HEK293 (cell line): ENCODE measurements around the gene GPR45.

Experiments
- CTCF ChIA-PET: fragments of 350-600 bp; formaldehyde crosslinking; extraction: SDS; loops from one replicate; lab custom pipeline; 2021; ENCODE audit warnings: antibody characterized with exemption; lab: Yijun Ruan, JAX
- POLR2A ChIA-PET: fragments of 300-600 bp; formaldehyde crosslinking; extraction: SDS; loops from one replicate; lab custom pipeline; 2020; ENCODE audit warnings: antibody characterized with exemption, inconsistent platforms; lab: Yijun Ruan, JAX
- H3K27ac ChIP-seq: fragments of 200-500 bp; sonication (Bioruptor generic); 2 replicates; pipeline ENCODE4 v1.5.1; 2014; ENCODE audit warnings: low read depth, low read length, control low read depth, inconsistent platforms; ENCODE audit errors: extremely low read depth
- H3K36me3 ChIP-seq, 2 experiments: fragments of 200-500 bp in 1 of 2; sonication (Bioruptor generic) in 1 of 2; 1 replicate in 1 of 2; 2 replicates in 1 of 2; pipeline ENCODE4 v1.5.1; 2014 to 2017; ENCODE audit warnings: inconsistent platforms in 2 of 2, low read length in 2 of 2; ENCODE audit not compliant: control insufficient read depth in 2 of 2, insufficient read depth in 1 of 2
- H3K4me1 ChIP-seq: fragments of 200-500 bp; sonication (Bioruptor generic); 2 replicates; pipeline ENCODE4 v1.5.1; 2014; ENCODE audit warnings: mild to moderate bottlenecking, low read length, inconsistent platforms; ENCODE audit not compliant: control insufficient read depth, insufficient read depth
- H3K4me3 ChIP-seq: 2 replicates; pipeline ENCODE4 v1.5.1; 2011; ENCODE audit warnings: low read depth, mild to moderate bottlenecking, control low read depth, low read length, moderate library complexity
- H3K9me3 ChIP-seq: fragments of 200-500 bp; sonication (Bioruptor generic); 2 replicates; pipeline ENCODE4 v1.5.1; 2014; ENCODE audit warnings: low read depth, low read length, inconsistent platforms; ENCODE audit not compliant: control insufficient read depth, insufficient read depth
- BCL11A ChIP-seq: fragments of 450-650 bp; formaldehyde crosslinking; IDR thresholded peaks from 2 replicates; pipeline ENCODE4 v1.5.1; 2016; ENCODE audit warnings: low read depth, missing biosample characterization, missing genetic modification characterization
- GLIS1 ChIP-seq: fragments of 450-650 bp; formaldehyde crosslinking; IDR thresholded peaks from 2 replicates; pipeline ENCODE4 v1.5.1; 2016; ENCODE audit warnings: missing biosample characterization, missing genetic modification characterization
- HIC1 ChIP-seq: fragments of 450-650 bp; formaldehyde crosslinking; IDR thresholded peaks from 2 replicates; pipeline ENCODE4 v1.5.1; 2016; ENCODE audit warnings: missing biosample characterization, missing genetic modification characterization
- HOXA7 ChIP-seq: sonication (generic); formaldehyde crosslinking; IDR thresholded peaks from 2 replicates; pipeline ENCODE4 v1.8.1; 2022; ENCODE audit warnings: missing genetic modification reagents, borderline replicate concordance
- HOXD13 ChIP-seq: sonication (generic); formaldehyde crosslinking; IDR thresholded peaks from 2 replicates; pipeline ENCODE4 v1.8.0; 2022; ENCODE audit warnings: missing genetic modification reagents, borderline replicate concordance
- IKZF3 ChIP-seq: fragments of 450-650 bp; IDR thresholded peaks from 2 replicates; pipeline ENCODE4 v1.5.0; 2018; ENCODE audit warnings: missing biosample characterization, mild to moderate bottlenecking, missing genetic modification characterization, moderate library complexity
- INSM2 ChIP-seq: fragments of 450-650 bp; formaldehyde crosslinking; IDR thresholded peaks from 2 replicates; pipeline ENCODE4 v1.5.1; 2016; ENCODE audit warnings: missing biosample characterization, missing genetic modification characterization
- SCRT1 ChIP-seq: fragments of 450-650 bp; formaldehyde crosslinking; IDR thresholded peaks from 2 replicates; pipeline ENCODE4 v1.5.1; 2016; ENCODE audit warnings: missing biosample characterization, missing genetic modification characterization, borderline replicate concordance
- TRIM28 ChIP-seq: IDR thresholded peaks from 2 replicates; pipeline ENCODE4 v1.6.1; 2011; ENCODE audit warnings: low read length, control low read depth, borderline replicate concordance
- WT1 ChIP-seq: fragments of 450-650 bp; formaldehyde crosslinking; IDR thresholded peaks from 2 replicates; pipeline ENCODE4 v1.5.1; 2016; ENCODE audit warnings: missing biosample characterization, missing genetic modification characterization
- ZNF146 ChIP-seq: fragments of 450-650 bp; formaldehyde crosslinking; IDR thresholded peaks from 2 replicates; pipeline ENCODE4 v1.5.1; 2016; ENCODE audit warnings: missing biosample characterization, missing genetic modification characterization
- ZNF19 ChIP-seq: fragments of 450-650 bp; formaldehyde crosslinking; IDR thresholded peaks from 2 replicates; pipeline ENCODE4; 2016; ENCODE audit warnings: missing biosample characterization, missing genetic modification characterization, low read depth
- ZNF202 ChIP-seq: fragments of 450-650 bp; formaldehyde crosslinking; IDR thresholded peaks from 2 replicates; pipeline ENCODE4 v1.5.1; 2016; ENCODE audit warnings: missing biosample characterization, missing genetic modification characterization, borderline replicate concordance
- ZNF211 ChIP-seq: fragments of 450-650 bp; formaldehyde crosslinking; IDR thresholded peaks from 2 replicates; pipeline ENCODE4 v1.5.1; 2016; ENCODE audit warnings: low read depth, missing biosample characterization, missing genetic modification characterization
- ZNF221 ChIP-seq: fragments of 450-650 bp; formaldehyde crosslinking; IDR thresholded peaks from 2 replicates; pipeline ENCODE4 v1.5.1; 2017; ENCODE audit warnings: missing biosample characterization, missing genetic modification characterization, borderline replicate concordance
- ZNF26 ChIP-seq: fragments of 450-650 bp; formaldehyde crosslinking; IDR thresholded peaks from 2 replicates; pipeline ENCODE4 v1.5.1; 2016; ENCODE audit warnings: missing biosample characterization, missing genetic modification characterization
- ZNF292 ChIP-seq: fragments of 450-650 bp; formaldehyde crosslinking; IDR thresholded peaks from 2 replicates; pipeline ENCODE4 v1.5.1; 2016; ENCODE audit warnings: low read depth, missing biosample characterization, missing genetic modification characterization, borderline replicate concordance
- ZNF354C ChIP-seq: fragments of 450-650 bp; formaldehyde crosslinking; IDR thresholded peaks from 2 replicates; pipeline ENCODE4 v1.5.1; 2016; ENCODE audit warnings: missing biosample characterization, missing genetic modification characterization, low read depth, borderline replicate concordance
- ZNF426 ChIP-seq: fragments of 450-650 bp; formaldehyde crosslinking; IDR thresholded peaks from 2 replicates; pipeline ENCODE4 v1.5.1; 2017; ENCODE audit warnings: missing biosample characterization, missing genetic modification characterization, mild to moderate bottlenecking, inconsistent platforms, moderate library complexity
- ZNF48 ChIP-seq: fragments of 450-650 bp; formaldehyde crosslinking; IDR thresholded peaks from 2 replicates; pipeline ENCODE4 v1.5.1; 2016; ENCODE audit warnings: missing biosample characterization, missing genetic modification characterization
- ZNF777 ChIP-seq: fragments of 450-650 bp; formaldehyde crosslinking; IDR thresholded peaks from 2 replicates; pipeline ENCODE4 v1.5.1; 2017; ENCODE audit warnings: missing biosample characterization, missing genetic modification characterization, borderline replicate concordance
- ZNF837 ChIP-seq: fragments of 450-650 bp; formaldehyde crosslinking; IDR thresholded peaks from 2 replicates; pipeline ENCODE4 v1.5.1; 2016; ENCODE audit warnings: missing biosample characterization, missing genetic modification characterization
- TF ChIP-seq, protein P1 (sequence below): fragments of 450-650 bp; formaldehyde crosslinking; IDR thresholded peaks from 2 replicates; pipeline ENCODE4 v1.5.1; 2016; ENCODE audit warnings: missing biosample characterization, missing genetic modification characterization, borderline replicate concordance
- TF ChIP-seq, protein P2 (sequence below): fragments of 450-650 bp; formaldehyde crosslinking; IDR thresholded peaks from 2 replicates; pipeline ENCODE4 v1.5.1; 2016; ENCODE audit warnings: missing biosample characterization, missing genetic modification characterization

Gene GPR45

DNA sequence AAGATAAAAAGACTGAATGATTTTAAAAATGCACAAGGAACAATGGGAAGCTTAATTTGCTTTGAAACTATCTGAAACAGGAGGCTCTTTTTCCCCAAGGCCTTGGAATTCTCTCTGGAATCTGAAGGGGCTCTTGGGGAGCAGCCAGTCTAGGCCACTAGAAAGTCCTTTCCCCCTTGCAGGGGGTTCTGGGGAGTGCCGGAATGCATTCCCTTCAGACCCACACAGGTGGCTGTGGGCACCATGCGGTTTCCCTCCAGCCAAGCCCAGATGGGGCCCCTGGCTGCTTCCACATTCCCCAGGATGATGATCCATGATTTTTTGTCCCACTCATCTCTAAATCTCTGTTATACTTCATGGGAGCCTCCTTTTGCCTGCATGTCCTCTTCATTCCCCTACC, 10.7 kb downstream of the GPR45 start (continued):
- TF ChIP-seq, protein P1, sequence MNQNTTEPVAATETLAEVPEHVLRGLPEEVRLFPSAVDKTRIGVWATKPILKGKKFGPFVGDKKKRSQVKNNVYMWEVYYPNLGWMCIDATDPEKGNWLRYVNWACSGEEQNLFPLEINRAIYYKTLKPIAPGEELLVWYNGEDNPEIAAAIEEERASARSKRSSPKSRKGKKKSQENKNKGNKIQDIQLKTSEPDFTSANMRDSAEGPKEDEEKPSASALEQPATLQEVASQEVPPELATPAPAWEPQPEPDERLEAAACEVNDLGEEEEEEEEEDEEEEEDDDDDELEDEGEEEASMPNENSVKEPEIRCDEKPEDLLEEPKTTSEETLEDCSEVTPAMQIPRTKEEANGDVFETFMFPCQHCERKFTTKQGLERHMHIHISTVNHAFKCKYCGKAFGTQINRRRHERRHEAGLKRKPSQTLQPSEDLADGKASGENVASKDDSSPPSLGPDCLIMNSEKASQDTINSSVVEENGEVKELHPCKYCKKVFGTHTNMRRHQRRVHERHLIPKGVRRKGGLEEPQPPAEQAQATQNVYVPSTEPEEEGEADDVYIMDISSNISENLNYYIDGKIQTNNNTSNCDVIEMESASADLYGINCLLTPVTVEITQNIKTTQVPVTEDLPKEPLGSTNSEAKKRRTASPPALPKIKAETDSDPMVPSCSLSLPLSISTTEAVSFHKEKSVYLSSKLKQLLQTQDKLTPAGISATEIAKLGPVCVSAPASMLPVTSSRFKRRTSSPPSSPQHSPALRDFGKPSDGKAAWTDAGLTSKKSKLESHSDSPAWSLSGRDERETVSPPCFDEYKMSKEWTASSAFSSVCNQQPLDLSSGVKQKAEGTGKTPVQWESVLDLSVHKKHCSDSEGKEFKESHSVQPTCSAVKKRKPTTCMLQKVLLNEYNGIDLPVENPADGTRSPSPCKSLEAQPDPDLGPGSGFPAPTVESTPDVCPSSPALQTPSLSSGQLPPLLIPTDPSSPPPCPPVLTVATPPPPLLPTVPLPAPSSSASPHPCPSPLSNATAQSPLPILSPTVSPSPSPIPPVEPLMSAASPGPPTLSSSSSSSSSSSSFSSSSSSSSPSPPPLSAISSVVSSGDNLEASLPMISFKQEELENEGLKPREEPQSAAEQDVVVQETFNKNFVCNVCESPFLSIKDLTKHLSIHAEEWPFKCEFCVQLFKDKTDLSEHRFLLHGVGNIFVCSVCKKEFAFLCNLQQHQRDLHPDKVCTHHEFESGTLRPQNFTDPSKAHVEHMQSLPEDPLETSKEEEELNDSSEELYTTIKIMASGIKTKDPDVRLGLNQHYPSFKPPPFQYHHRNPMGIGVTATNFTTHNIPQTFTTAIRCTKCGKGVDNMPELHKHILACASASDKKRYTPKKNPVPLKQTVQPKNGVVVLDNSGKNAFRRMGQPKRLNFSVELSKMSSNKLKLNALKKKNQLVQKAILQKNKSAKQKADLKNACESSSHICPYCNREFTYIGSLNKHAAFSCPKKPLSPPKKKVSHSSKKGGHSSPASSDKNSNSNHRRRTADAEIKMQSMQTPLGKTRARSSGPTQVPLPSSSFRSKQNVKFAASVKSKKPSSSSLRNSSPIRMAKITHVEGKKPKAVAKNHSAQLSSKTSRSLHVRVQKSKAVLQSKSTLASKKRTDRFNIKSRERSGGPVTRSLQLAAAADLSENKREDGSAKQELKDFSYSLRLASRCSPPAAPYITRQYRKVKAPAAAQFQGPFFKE (tag by site-specific recombination): no peak
- no peak for TF ChIP-seq ZNF837 (tag by site-specific recombination)
- TF ChIP-seq ZNF26: no peak
- TF ChIP-seq GLIS1 (tag by site-specific recombination): no peak
- TF ChIP-seq ZNF146 (tag by site-specific recombination): no peak

GRCh38 chr2:105254531-105255210, 13.1 kb downstream of the GPR45 start:
- POLR2A ChIA-PET: no interaction called here
- TF ChIP-seq ZNF221 (tag by site-specific recombination) (no peak), INSM2 (tag by site-specific recombination) (no peak), ZNF426 (tag by site-specific recombination) (no peak), HOXA7 (CRISPR knock-in tag) (no peak), HIC1 (no peak), BCL11A (tag by site-specific recombination) (no peak), ZNF354C (tag by site-specific recombination) (no peak), ZNF19 (no peak), ZNF48 (tag by site-specific recombination) (no peak), SCRT1 (tag by site-specific recombination) (no peak), TRIM28 (no peak), WT1 (tag by site-specific recombination) (no peak), ZNF211 (tag by site-specific recombination) (no peak), HOXD13 (CRISPR knock-in tag) (no peak), ZNF202 (tag by site-specific recombination) (no peak), IKZF3 (tag by site-specific recombination) (no peak), ZNF777 (tag by site-specific recombination) (no peak), ZNF292 (tag by site-specific recombination) (no peak)
- TF ChIP-seq, protein P2, sequence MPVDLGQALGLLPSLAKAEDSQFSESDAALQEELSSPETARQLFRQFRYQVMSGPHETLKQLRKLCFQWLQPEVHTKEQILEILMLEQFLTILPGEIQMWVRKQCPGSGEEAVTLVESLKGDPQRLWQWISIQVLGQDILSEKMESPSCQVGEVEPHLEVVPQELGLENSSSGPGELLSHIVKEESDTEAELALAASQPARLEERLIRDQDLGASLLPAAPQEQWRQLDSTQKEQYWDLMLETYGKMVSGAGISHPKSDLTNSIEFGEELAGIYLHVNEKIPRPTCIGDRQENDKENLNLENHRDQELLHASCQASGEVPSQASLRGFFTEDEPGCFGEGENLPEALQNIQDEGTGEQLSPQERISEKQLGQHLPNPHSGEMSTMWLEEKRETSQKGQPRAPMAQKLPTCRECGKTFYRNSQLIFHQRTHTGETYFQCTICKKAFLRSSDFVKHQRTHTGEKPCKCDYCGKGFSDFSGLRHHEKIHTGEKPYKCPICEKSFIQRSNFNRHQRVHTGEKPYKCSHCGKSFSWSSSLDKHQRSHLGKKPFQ (tag by site-specific recombination): no peak

More at GRCh38 chr2:105254531-105255210, 13.1 kb downstream of the GPR45 start:
- CTCF ChIA-PET: interaction anchor here (1.0 to 1.9 kb wide), 3 partner anchors 13 to 43 kb away, joined by 3 to 5 read pairs (median 4); partner anchors contain the start of gene GPR45
- H3K4me1 ChIP-seq: no peaks in the 10 kb centered on the region
- H3K9me3 ChIP-seq: no peaks in the 10 kb centered on the region
- no peaks in the 10 kb centered on the region for H3K36me3 ChIP-seq
- no peak overlapping the region for H3K27ac ChIP-seq
- no peak overlapping the region for H3K4me3 ChIP-seq
